ENCODE data around the gene MAST4.

Gene MAST4

DNA sequence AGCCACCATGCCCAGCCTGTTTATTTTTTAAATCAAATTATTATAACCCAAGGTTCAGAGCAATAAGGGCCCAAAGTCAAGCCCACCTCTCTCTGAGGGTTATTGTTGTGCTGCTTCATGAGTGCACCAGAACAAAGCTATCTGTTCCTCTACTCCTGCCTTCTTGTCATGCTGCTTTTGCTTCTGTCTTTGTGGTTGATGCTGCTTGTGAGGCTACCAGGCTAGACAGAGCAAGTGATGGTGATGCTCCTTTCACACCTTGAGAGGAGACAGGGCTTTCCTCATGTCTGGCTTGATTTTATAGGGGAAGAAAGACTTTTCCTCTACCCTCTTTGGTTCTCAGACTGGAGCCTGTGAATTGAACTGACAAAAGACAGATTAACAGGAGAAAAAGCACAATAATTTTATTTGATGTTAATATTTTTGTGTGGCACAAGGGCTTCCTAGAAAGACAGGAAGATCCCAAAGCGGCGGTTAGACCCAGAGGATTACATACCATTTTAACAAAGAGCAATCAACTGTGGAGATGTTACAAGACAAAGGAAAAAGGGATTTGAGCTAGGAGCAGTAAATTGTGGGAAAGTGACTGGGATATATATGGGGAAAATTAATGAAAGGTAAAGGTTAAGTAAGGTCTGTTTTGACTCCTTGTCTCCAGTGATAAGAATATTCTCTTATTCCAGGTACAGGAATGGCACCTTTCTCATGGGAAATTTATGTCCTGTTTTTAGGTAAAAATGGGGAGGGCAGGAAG, 604.8 kb downstream of the MAST4 start:
- DNase-seq, result no peak

DNA sequence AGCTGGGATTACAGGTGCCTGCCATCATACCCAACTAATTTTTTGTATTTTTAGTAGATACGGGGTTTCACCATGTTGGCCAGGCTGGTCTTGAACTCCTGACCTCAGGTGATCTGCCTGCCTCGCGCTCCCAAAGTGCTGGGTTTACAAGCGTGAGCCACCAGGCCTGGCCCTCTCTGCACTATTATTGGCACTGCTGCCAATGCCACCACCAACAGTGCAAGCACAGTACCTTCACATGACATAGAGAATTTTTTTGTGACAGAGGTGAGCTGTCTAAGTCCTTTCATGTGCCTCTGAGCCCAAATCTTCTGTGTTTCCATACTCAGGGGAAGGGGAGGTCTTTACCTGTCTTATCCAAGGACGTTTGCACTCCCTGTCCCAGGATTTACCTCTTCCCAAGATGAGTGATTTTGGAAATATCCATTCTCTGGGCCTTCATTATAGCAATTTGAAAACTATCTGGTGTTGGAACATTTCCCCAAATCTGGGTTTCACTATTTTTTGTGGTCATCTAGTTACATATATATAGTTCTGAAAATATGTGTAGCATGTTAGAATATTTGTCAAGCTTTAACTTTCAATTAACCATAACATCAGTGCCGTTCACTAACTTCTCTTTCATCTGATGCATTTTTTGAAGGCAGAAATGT, 605.8 kb downstream of the MAST4 start:
- no peak for DNase-seq

DNA sequence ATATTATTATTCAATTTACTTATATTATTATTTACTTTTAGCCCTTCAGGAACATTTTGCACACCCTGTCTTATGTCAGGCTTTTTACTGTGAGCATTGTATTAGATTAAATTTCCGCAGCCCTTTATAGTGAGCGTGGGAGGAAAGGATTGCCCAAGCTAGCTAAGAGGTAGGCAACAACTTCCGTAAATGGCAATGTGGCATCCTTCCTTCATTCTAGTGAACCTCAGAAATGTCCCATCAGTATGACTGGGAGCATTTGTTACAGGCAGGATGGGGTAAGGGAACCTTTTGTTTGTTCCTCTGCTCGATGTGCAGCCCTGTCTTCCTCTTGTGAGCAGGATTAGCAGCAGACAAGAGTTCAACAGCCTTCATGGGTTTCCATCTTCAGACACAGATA, 606.6 kb downstream of the MAST4 start:
- no peak for DNase-seq

DNA sequence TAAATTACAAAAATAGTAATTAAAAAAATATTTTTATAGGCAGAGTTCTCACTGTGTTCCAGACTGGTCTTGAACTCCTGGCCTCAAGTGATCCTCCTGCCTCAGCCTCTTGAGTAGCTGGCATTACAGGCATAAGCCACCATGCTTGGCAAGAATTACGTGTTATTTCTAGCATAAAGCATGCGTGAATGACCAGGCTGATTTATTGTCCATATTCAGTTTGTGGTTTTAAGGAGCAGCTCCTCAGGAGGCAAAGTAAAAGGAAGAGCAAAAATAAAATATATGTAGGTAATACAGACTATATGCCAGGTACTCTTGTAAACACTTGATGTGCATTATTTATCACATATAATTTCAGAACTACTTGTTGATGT, 607.5 kb downstream of the MAST4 start:
- no peak for DNase-seq

DNA sequence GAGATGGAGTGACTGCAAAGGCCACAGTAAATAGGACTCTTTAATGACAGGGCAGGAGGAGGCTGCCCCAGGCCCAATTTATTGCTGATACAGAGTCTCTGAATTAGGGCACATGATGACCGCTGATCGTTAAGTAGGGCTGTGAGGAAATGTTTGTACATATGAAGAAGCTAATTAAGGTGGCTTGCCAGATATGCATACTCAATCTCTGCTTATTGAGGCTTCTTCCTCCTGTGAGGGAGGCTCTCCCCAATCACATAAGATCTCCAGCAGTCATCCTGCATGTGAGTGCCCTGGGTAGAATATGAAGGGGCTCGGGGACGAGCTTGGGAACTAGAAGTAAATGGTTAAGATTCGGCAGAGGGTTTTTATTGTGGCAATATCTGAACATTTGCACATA, 608.6 kb downstream of the MAST4 start:
- DNase-seq, result no peak

DNA sequence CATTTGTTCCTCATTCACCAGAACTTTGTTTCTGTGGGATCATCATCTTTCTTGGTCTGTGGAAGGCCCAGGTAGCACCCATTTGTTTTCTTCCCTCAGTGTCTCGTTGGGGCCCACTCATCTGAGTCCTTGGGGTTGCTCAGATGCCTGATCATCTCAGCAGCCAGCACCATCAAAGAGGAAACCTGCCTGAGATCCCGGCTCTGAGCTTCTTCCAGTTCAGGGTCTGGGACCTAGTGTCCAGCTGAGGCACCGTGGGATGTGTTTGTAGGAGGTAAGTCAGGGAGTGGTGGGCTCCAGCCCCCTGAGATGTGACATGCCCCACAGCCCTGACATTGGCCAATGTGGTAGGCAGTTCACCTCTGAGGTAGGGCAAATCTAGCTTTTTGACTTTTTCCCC, 609.8 kb downstream of the MAST4 start:
- no peak for DNase-seq

DNA sequence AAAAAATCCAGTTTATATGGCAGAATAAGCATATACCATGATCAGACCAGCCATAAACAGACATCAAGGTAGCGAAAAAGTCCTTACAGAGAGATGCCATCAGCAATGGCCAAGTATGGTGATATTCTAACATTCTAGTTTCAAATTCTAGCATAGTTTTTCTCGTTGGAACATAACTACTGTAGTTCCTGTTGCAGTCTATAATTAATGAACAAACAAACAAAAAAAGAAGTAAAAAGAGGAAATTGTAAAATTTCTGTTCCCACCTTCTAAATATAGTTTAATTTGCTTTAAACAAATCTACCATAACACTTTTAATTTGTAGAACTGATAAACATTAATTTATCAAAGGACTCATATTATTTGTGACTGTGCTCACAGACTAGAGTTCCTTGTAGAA, 610.3 kb downstream of the MAST4 start:
- no peak for DNase-seq

DNA sequence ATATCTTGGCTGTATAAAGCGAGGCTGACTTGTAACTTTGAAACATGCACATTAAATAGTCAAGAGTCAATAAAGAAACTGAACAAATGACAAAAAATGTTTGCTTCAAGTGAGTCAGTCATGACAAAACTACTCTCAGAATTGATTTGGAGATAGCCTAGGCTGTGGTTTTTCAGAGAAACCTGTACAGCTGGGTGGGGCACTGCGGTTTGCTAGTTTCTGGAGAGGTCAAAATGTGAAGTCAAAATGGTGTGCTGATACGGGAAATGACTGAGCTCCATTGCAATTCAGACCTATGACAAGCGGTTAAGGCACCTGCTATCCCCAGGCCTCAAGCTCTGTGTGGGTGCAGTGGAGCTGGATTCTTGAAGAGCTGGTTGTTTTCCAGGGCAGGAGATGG, 610.7 kb downstream of the MAST4 start:
- DNase-seq, result no peak

DNA sequence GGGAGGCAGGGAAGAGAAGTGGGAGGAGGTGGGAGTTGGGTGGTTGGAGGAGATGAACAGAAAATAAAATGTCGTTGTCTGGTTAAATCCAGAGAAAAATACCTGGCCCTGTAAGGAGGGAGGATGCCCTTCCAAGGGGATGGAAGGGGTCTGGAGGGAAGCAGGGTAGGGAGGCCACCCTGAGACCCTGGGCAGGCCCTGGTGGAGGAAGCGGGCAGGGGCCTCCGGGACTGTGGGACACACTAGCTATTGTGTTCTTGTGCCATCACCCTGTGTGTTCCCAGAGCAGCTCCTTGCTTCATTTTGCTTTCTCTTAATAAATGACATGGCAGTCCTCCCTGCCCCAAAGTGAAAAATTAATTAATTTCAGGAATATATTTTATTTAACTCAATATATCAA, 612.2 kb downstream of the MAST4 start:
- DNase-seq, result no peak

DNA sequence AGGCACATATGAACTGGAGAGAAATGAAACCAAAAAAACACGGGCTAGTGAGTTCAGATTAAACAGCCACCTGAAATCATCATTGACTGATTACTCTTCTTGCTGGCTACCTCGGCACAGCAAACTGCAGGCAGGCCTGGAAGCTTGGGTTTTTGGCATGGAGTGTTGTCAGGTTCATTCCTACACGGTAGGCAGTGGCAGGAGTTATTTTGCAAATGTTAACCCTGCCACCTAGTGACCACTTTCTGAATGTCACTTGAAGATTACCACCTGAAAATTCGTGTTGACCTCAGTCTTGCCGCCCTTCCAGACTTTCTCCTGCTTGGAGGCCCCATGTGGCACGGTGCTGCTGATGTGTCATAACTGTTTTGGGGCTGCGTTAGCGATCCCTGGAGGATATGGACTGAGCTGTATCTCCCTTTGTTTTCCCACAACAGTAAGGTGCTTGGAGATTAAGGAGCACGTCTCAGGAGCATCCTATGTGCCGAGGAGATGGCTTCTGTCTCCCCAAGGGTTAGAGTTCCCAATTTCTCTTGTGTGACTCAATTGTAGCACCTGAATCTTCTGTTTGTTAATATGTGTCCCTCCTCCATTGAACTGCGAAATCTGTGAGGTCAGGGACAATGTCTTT, 613.1 kb downstream of the MAST4 start:
- no peak for DNase-seq

DNA sequence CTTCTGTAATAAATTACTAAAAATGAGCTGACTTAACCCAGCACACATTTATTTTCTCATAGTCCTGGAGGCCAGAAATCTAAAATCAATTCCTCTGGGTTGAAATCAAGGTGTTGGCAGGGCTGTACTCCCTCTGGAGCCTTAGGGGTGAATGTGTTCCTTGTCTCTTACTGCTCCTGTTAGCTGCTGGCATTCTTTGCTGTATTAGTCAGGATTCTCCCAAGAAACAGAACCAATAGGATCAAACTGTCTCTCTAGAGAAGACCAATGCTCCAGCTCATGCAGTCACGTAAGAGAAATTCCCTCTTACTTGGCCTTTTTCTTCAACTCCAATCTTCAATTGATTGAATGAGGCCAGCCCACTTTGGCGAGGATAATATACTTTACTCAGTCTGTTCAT, 615.7 kb downstream of the MAST4 start:
- DNase-seq, result no peak

DNA sequence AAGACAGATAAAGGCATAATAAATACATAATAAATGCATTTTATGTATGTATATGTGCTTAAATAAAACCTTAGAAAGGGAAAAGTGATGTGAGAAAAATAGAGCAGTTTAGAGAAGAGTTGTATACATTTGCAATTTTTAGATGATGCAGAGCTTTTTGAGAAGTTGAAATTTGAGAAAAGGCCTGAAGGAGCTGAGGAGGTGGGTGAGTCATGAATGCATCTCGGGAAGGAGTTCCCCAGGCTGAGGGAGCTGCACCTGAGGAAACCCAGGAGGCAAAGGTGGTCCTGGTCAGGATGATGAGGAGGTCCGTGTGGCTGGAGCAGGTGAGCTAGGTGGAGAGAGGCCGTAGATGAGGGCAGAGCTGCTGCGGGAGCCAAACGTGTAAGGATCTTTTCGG, 617.8 kb downstream of the MAST4 start:
- DNase-seq, result no peak

DNA sequence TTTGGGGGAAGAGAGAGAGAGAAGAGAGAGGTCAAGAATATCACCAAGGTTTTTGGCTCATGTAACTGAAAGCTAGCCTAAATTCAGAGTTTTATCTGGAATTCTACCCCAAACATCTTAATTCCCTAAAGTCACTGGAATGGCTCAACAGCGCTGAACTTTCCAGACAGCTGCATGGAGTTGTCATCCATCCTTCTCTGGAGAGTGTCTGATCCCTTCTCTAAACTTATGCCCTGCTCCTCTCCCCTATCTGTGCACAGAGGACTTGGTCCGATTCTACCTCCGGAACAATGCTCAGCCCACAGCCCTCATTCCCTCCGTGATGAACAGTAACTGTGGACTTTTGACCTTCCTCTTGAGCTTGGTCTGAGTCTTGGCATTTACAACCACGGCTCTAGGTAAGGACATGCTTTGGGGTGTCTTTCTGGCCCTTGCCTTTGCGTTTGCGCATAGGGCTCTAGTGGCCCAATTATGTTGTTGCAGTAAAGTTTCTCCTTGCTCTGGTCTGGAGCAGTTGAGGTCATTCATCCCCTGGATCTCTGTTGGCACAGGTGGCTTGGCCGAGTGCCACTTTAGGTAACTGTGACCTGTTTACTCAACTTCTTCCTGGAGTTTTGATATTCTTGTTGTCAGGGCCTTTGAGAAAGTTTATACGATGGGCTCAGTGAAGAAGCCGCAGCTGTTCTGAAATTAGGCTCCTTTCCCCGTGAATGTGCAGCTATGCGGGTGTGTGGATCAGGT, 618.7 kb downstream of the MAST4 start:
- no peak for DNase-seq

DNA sequence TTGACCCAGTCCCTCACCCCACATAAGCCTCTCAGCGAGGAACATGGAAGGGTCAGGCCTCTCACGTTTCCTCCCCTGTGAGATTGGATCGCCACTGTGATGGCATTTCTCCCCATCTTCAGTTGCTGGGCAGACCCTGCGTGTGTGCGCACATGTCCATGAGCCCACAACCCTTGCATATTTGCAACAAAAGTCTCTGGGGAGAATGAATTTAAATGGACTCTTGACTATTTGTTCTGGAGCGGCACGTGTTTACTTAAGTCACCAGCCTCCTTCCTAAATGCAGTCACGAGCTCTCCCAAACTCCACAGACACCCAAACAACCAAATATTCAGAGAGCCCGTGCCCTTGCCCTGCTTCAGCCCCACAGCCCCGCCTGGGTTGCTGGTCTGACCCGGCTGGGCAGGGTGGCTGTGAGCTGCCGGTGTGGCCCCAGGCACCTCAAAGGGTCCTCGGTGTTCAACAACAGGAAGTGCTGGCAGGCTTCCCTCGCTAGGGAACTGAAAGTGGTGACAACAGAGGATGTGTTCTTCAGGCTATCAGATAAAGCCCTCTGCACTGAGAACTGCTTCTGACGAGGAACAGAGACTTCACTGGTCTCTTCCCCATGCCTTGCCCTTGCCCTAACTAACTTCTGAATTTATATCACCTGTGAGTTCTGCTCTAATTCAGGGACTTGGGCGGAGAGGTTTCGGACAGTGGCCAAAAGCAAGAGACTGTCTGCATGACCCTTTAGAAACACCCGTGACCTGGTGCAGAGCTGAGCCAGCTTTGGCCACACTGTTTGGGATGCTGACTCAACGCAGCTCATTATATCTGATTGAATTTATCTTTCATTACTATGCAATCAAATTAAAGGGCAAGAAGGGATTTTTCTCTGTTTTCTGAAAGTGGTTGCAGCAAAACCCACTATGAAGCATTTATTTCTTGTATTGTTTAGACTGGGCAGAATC, 619.6 kb downstream of the MAST4 start:
- DNase-seq, result no peak

DNA sequence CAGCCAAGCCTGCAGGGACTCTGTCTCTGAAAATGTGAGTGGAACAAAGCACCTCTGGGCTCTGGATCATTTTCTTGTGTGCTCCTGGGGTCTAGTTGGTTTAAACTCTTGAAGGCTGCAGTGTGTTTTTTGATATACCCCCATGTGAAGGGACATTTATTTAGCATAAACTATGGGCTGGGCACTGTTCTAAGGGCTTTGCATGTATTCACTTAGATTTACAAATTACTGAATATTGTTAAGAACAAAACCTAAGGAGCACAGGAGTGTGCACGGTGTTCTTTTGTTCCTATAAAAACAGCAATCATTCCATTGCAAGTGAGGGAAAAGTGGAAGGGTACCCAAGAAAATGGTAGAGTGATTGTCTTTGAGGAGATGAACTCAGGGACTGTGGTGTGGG, 620.4 kb downstream of the MAST4 start:
- no peak for DNase-seq
